K562 (cell line): Measurements from ENCODE around the gene LMCD1. TPM values are rescaled to one million over a fixed set of nuclear protein-coding genes. Genes with fewer than 3 reads are reported as not detected.

Source experiments
- ATAC-seq: fragments of 200-7000 bp; cut with Tn5 transposase; 3 replicates; pipeline ENCODE4 v1.9.1; 2020; ENCODE audit warnings: moderate library complexity
- BruUV-seq: library from RNA; stranded (reverse); fragments of 400-500 nt; replicated peaks from 2 replicates; lab custom pipeline; 2021; lab: Mats Ljungman, UMichigan
- CTCF ChIA-PET: fragments of 300-600 bp; formaldehyde crosslinking; extraction: SDS; loops from one replicate; lab custom pipeline; 2021; ENCODE audit warnings: low intra/inter-chr PET ratio; lab: Yijun Ruan, JAX
- POLR2A ChIA-PET: fragments of 300-600, 350-650 bp; sonication (Branson Sonifier 250); formaldehyde crosslinking; extraction: SDS; loops from one replicate; lab custom pipeline; 2021; ENCODE audit warnings: antibody characterized with exemption, inconsistent platforms; lab: Yijun Ruan, JAX
- DNase-seq, 4 experiments: peaks; one replicate each; pipeline versions ENCODE4 v3.0.0 to v3.0.0-alpha.2; 2011 to 2018; ENCODE audit warnings: low spot score in 3 of 4, mixed read lengths in 3 of 4; ENCODE audit errors: extremely low read depth in 1 of 4
- FAIRE-seq: peaks from 2 replicates; lab custom pipeline; 2011; peaks lifted over from hg19 to GRCh38; lab: Jason Lieb, UNC
- H2AFZ ChIP-seq: 2 replicates; pipeline ENCODE4 v1.6.0; 2011; ENCODE audit warnings: low read depth, low read length, control low read depth, inconsistent platforms
- H3K27ac ChIP-seq: fragments of 200-600 bp; 3 replicates; pipeline ENCODE4 v1.8.0; 2011; ENCODE audit warnings: low read depth, mild to moderate bottlenecking, control low read depth, inconsistent platforms, low read length, moderate library complexity, mixed read lengths; ENCODE audit errors: extremely low read depth
- H3K27me3 ChIP-seq, 2 experiments: fragments of 300-600 bp in 1 of 2; 2 replicates in 1 of 2; 3 replicates in 1 of 2; pipeline versions ENCODE4 v1.6.0 to v1.8.0; 2011; ENCODE audit warnings: inconsistent platforms in 2 of 2, low read length in 2 of 2, mild to moderate bottlenecking in 1 of 2, mixed read lengths in 1 of 2, moderate library complexity in 1 of 2; ENCODE audit not compliant: control insufficient read depth in 2 of 2, insufficient read depth in 2 of 2
- H3K36me3 ChIP-seq: fragments of 300-600 bp; 3 replicates; pipeline ENCODE4 v1.8.0; 2011; ENCODE audit warnings: mild to moderate bottlenecking, low read length, inconsistent platforms; ENCODE audit not compliant: control insufficient read depth, insufficient read depth
- H3K4me1 ChIP-seq, 2 experiments: fragments of 200-600 bp in 1 of 2; replicated peaks in 1 of 2; 2 replicates in 1 of 2; 3 replicates in 1 of 2; pipeline versions ENCODE4 v1.5.1 to v1.8.0; 2011; ENCODE audit warnings: inconsistent platforms in 2 of 2, low read length in 2 of 2, mild to moderate bottlenecking in 1 of 2, mixed read lengths in 1 of 2, moderate library complexity in 1 of 2; ENCODE audit not compliant: control insufficient read depth in 2 of 2, insufficient read depth in 2 of 2
- H3K4me2 ChIP-seq: 2 replicates; pipeline ENCODE4 v1.6.1; 2011; ENCODE audit warnings: low read length, control low read depth, inconsistent platforms, mixed read lengths; ENCODE audit not compliant: insufficient read depth
- H3K4me3 ChIP-seq: fragments of 200-600 bp; sonication (generic), shearing (Covaris generic); 2 replicates; pipeline ENCODE4 v1.5.1; 2016; ENCODE audit warnings: control low read depth, inconsistent platforms
- H3K79me2 ChIP-seq: fragments of 200-600 bp; 3 replicates; pipeline ENCODE4 v1.8.0; 2011; ENCODE audit warnings: low read length, inconsistent platforms; ENCODE audit not compliant: control insufficient read depth, insufficient read depth
- H3K9ac ChIP-seq, 2 experiments: 2 replicates each; pipeline versions ENCODE4 v1.6.0 to v1.6.1; 2011; ENCODE audit warnings: low read depth in 2 of 2, low read length in 2 of 2, control low read depth in 1 of 2, inconsistent platforms in 1 of 2, mild to moderate bottlenecking in 1 of 2, mixed read lengths in 1 of 2; ENCODE audit not compliant: insufficient read depth in 1 of 2
- H3K9me1 ChIP-seq: one replicate; pipeline ENCODE4 v1.6.0; 2011; ENCODE audit warnings: inconsistent platforms, mild to moderate bottlenecking, low read length, moderate library complexity; ENCODE audit not compliant: control insufficient read depth, insufficient read depth
- H3K9me3 ChIP-seq: replicated peaks from 2 replicates; pipeline ENCODE4 v1.5.1; 2011; ENCODE audit warnings: low read depth, low read length, inconsistent platforms; ENCODE audit not compliant: control insufficient read depth, insufficient read depth
- H4K20me1 ChIP-seq: replicated peaks from 2 replicates; pipeline ENCODE4 v1.6.1; 2011; ENCODE audit warnings: low read length, inconsistent platforms, mixed read lengths; ENCODE audit not compliant: control insufficient read depth, insufficient read depth
- E2F8 ChIP-seq: fragments of 450-650 bp; IDR thresholded peaks from 2 replicates; pipeline ENCODE4 v1.7.1; 2018; ENCODE audit warnings: mild to moderate bottlenecking, low read depth; ENCODE audit not compliant: partially characterized antibody
- HDAC1 ChIP-seq, 2 experiments: fragments of 450-650 bp; IDR thresholded peaks; 2 replicates each; pipeline ENCODE4 v1.6.1; 2016 to 2017; ENCODE audit warnings: inconsistent platforms in 1 of 2, mild to moderate bottlenecking in 1 of 2, moderate library complexity in 1 of 2
- MECOM ChIP-seq: fragments of 250-450 bp; sonication (Bioruptor Pico); IDR thresholded peaks from 2 replicates; pipeline ENCODE4 v1.8.0; 2022; ENCODE audit warnings: inconsistent platforms
- NBN ChIP-seq: fragments of 450-650 bp; IDR thresholded peaks from 2 replicates; pipeline ENCODE4 v1.6.1; 2016; ENCODE audit warnings: low read depth, mild to moderate bottlenecking
- PATZ1 ChIP-seq: fragments of 250-450 bp; sonication (Bioruptor Pico); IDR thresholded peaks from 2 replicates; pipeline ENCODE4 v1.5.0; 2020; ENCODE audit warnings: mild to moderate bottlenecking, borderline replicate concordance
- SNRNP70 ChIP-seq: fragments of 200-400 bp; formaldehyde crosslinking; optimal IDR thresholded peaks from 2 replicates; pipeline ENCODE3; 2017; ENCODE audit warnings: low read depth, low read length
- SREBF1 ChIP-seq: fragments of 150-350 bp; IDR thresholded peaks from 2 replicates; pipeline ENCODE4 v1.6.1; 2014; ENCODE audit warnings: antibody characterized with exemption, low read depth, low read length, borderline replicate concordance
- YY1 ChIP-seq, 3 experiments: IDR thresholded peaks; 2 replicates each; pipeline ENCODE4 v1.6.1; 2011; ENCODE audit warnings: low read length in 2 of 3, mild to moderate bottlenecking in 2 of 3, moderate library complexity in 2 of 3, borderline replicate concordance in 1 of 3, control low read depth in 1 of 3, low read depth in 1 of 3; ENCODE audit not compliant: insufficient read depth in 3 of 3, insufficient replicate concordance in 2 of 3, control insufficient read depth in 1 of 3, insufficient read length in 1 of 3; ENCODE audit errors: extremely low read depth in 1 of 3
- ZC3H4 ChIP-seq: sonication (generic); formaldehyde crosslinking; IDR thresholded peaks from 2 replicates; pipeline ENCODE4 v1.9.0; 2021; ENCODE audit warnings: missing genetic modification reagents, borderline replicate concordance
- ZNF133 ChIP-seq: fragments of 250-450 bp; sonication (Bioruptor Pico); IDR thresholded peaks from 2 replicates; pipeline ENCODE4 v1.4.0; 2020; ENCODE audit warnings: mild to moderate bottlenecking
- ZNF232 ChIP-seq: sonication (generic); formaldehyde crosslinking; IDR thresholded peaks from 2 replicates; pipeline ENCODE4 v1.8.0; 2022; ENCODE audit warnings: mild to moderate bottlenecking, missing genetic modification reagents
- ZNF699 ChIP-seq: fragments of 250-450 bp; sonication (Bioruptor Pico); IDR thresholded peaks from 2 replicates; pipeline ENCODE4 v1.8.0; 2021; ENCODE audit warnings: mild to moderate bottlenecking, moderate library complexity; ENCODE audit not compliant: insufficient replicate concordance
- ZNF77 ChIP-seq: fragments of 250-450 bp; sonication (Bioruptor Pico); IDR thresholded peaks from 2 replicates; pipeline ENCODE4 v1.5.0; 2020
- ZNF830 ChIP-seq: fragments of 250-450 bp; sonication (Bioruptor Pico); IDR thresholded peaks from 2 replicates; pipeline ENCODE4 v1.5.0; 2021; ENCODE audit warnings: mild to moderate bottlenecking
- WGBS: fragments of 100-300 bp; shearing (Covaris generic); methylation state at CpG from one replicate; pipeline ENCODE4 v1.1.6; 2016; ENCODE audit warnings: low coverage, mixed read lengths; ENCODE audit not compliant: insufficient coverage; ENCODE audit errors: missing lambda C conversion rate; 5-methylcytosine and 5-hydroxymethylcytosine counted together
- in situ Hi-C: fragments of 300-500 bp; cut with MboI; formaldehyde crosslinking; loops from 4 replicates; pipeline ENCODE4 v1.15.0; 2018; ENCODE audit warnings: inconsistent platforms, mixed read lengths
- intact Hi-C: fragments of 100-400 bp; cut with micrococcal nuclease; formaldehyde crosslinking; loops from 2 replicates; pipeline ENCODE4 v1.14.2; 2022
- polyA plus RNA-seq, 8 experiments: library from polyadenylated mRNA; depleted of rRNA in 4 of 8; stranded (reverse) in 5 of 8; unstranded in 3 of 8; fragments of >200 nt; fragmentation: Nextera tagmentation in 2 of 8; fragmentation: Illumina TruSeq in 1 of 8; extraction: Ambion mirVana in 2 of 8; extraction: Trizol in 1 of 8; gene quantifications; 2 replicates each; pipeline versions ENCODE4 v1.2.1 to v1.2.3, GENCODE V29; 2011 to 2014; ENCODE audit warnings: inconsistent platforms in 1 of 8, missing spikeins in 1 of 8
- total RNA-seq, 7 experiments: library from RNA; depleted of rRNA in 6 of 7; stranded (reverse); fragments of >200 nt in 6 of 7; fragmentation: Illumina TruSeq in 2 of 7; extraction: Trizol in 2 of 7; gene quantifications; 2 replicates each; pipeline versions ENCODE4 v1.2.1 to v1.2.3, GENCODE V29; 2011 to 2021; ENCODE audit warnings: low replicate concordance in 1 of 7
- TF ChIP-seq, protein P1 (sequence below), 2 experiments: IDR thresholded peaks; 2 replicates each; pipeline ENCODE4 v1.6.1; 2011; ENCODE audit warnings: borderline replicate concordance in 1 of 2, control low read depth in 1 of 2, low read depth in 1 of 2, low read length in 1 of 2, mild to moderate bottlenecking in 1 of 2, mixed read lengths in 1 of 2, moderate library complexity in 1 of 2; ENCODE audit not compliant: insufficient read depth in 1 of 2, insufficient read length in 1 of 2, poor library complexity in 1 of 2, severe bottlenecking in 1 of 2; ENCODE audit errors: extremely low read depth in 1 of 2

The LMCD1 gene
- total and polyA plus RNA-seq, 9 of the 15 experiments (the other 6 are each of a cell fraction or from before 2014, with no cell fraction given), result 0.60 TPM; not detected in 8

DNA sequence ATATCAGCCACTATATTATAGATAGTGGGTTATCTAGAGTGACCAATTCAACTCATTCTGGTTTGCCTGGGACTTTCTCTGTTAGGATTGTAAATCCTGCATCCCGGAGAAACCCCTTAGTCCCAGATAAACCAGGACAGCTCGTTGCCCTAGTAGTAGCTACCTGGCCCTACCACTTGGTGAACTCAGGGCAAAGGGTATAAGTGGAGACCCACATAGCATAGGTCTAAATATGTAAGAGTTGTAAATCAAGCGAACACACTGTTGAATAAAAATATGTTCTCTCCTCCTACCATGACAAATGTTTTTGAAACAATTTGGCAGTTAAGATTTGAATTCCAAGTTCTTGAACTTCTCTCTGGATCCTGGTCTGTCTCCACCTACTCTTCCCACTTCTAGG is 15.7 kb upstream of the LMCD1 start (continued):
- TF ChIP-seq PATZ1 (CRISPR knock-in tag), result no peak
- TF ChIP-seq ZNF133, result no peak
- TF ChIP-seq ZC3H4, result no peak
- no peak for TF ChIP-seq E2F8
- no peak for TF ChIP-seq SREBF1

DNA sequence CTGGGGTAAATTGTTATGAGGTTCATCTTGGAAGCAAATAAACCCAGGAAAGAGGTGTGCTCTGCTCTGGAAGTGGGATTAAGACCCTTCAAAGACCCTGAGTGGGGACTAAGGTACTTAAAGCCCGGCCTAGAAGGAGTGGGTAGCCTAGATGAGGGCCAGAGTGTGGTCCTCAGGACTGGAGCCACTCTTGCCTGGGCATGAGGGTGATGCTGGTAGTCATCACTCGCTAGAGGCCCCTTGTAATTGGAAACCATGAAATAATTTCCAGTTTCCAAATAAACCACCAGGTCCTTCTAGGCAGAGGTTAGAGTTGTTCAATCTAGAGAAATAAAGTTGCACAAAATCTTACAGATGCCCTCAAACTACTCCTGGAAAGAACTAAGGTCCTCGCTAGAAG is 15.2 kb upstream of the LMCD1 start:
- H3K79me2 ChIP-seq, result no peaks in the 10 kb centered on the region
- no peak for ATAC-seq
- POLR2A ChIA-PET, result no interaction called here
- no peak for DNase-seq
- no peak for FAIRE-seq
- H3K9ac ChIP-seq, result no peak overlapping the region
- H3K4me3 ChIP-seq, result no peak overlapping the region
- H3K27ac ChIP-seq, result no peak overlapping the region
- no peak for TF ChIP-seq ZNF830 (CRISPR knock-in tag)
- TF ChIP-seq, protein P1, sequence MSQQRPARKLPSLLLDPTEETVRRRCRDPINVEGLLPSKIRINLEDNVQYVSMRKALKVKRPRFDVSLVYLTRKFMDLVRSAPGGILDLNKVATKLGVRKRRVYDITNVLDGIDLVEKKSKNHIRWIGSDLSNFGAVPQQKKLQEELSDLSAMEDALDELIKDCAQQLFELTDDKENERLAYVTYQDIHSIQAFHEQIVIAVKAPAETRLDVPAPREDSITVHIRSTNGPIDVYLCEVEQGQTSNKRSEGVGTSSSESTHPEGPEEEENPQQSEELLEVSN (IDR thresholded peaks at IDR 0.05; ENCODE audit: borderline replicate concordance in 1 of 2, extremely low read depth in 1 of 2, insufficient read depth in 1 of 2, insufficient read length in 1 of 2, low read depth in 1 of 2, low read length in 1 of 2, poor library complexity in 1 of 2, severe bottlenecking in 1 of 2), result no peak
- no peak for TF ChIP-seq ZNF699 (CRISPR knock-in tag)
- TF ChIP-seq NBN, result no peak
- TF ChIP-seq SNRNP70, result no peak
- no peak for TF ChIP-seq MECOM
- TF ChIP-seq HDAC1 (IDR thresholded peaks at IDR 0.05), result no peak
- TF ChIP-seq ZNF232 (CRISPR knock-in tag), result no peak
- TF ChIP-seq ZNF77 (CRISPR knock-in tag), result no peak
- no peak for TF ChIP-seq YY1 (IDR thresholded peaks at IDR 0.05; ENCODE audit: borderline replicate concordance in 1 of 3, control insufficient read depth in 1 of 3, extremely low read depth in 1 of 3, insufficient read depth in 3 of 3, insufficient read length in 1 of 3, insufficient replicate concordance in 2 of 3, low read depth in 1 of 3, low read length in 2 of 3)
- TF ChIP-seq, all 486 proteins: peak for 0
- 0% methylated on average over 3 of the region's 3 CpGs for WGBS
- CTCF ChIA-PET, result no interaction called here
- Histone ChIP-seq H3K4me2 (no peak overlapping the region), H2AFZ (no peak overlapping the region), H3K36me3 (no peaks in the 10 kb centered on the region), H4K20me1 (no peaks in the 10 kb centered on the region), H3K27me3 (no peaks in the 10 kb centered on the region), H3K9me3 (no peaks in the 10 kb centered on the region), H3K4me1 (no peaks in the 10 kb centered on the region), H3K9me1 (no peaks in the 10 kb centered on the region)
- in situ Hi-C loops (no loop called here), intact Hi-C loops (no loop called here)
- no TSS peak for BruUV-seq
